ENCODE data around the gene PROCA1. TPM values are rescaled to one million over a fixed set of nuclear protein-coding genes. Genes with fewer than 3 reads are reported as not detected.

PROCA1 gene
- polyA plus RNA-seq, 3 donors, result 0.31 to 8.9 (median 0.78) TPM

GRCh38 chr17:28655160-28655559, 56.5 kb downstream of the PROCA1 start:
- no peak for DNase-seq
- peaks cover 83% of the 10 kb centered on the region for H3K79me2 ChIP-seq (ENCODE audit: insufficient read depth, low read length)
- no peak overlapping the region for H3K4me2 ChIP-seq (replicated peaks; ENCODE audit: extremely low read depth, low read length, poor library complexity, severe bottlenecking)
- H4K20me1 ChIP-seq (ENCODE audit: insufficient read depth, low read length), result peaks cover 47% of the 10 kb centered on the region
- peaks cover 62 to 77% of the 10 kb centered on the region in 2 donors for H3K36me3 Mint-ChIP-seq
- no peak overlapping the region for H3K4me3 Mint-ChIP-seq
- peaks cover 52 to 84% of the 10 kb centered on the region in 2 donors for H3K36me3 ChIP-seq (replicated peaks in 1 of 2; ENCODE audit: control insufficient read depth in 1 of 2, insufficient read depth in 2 of 2, low read length in 2 of 2)
- no peak overlapping the region for H3K4me3 ChIP-seq (replicated peaks in 1 of 3; ENCODE audit: low read depth in 2 of 3, low read length in 3 of 3)
- TF ChIP-seq, protein P1, sequence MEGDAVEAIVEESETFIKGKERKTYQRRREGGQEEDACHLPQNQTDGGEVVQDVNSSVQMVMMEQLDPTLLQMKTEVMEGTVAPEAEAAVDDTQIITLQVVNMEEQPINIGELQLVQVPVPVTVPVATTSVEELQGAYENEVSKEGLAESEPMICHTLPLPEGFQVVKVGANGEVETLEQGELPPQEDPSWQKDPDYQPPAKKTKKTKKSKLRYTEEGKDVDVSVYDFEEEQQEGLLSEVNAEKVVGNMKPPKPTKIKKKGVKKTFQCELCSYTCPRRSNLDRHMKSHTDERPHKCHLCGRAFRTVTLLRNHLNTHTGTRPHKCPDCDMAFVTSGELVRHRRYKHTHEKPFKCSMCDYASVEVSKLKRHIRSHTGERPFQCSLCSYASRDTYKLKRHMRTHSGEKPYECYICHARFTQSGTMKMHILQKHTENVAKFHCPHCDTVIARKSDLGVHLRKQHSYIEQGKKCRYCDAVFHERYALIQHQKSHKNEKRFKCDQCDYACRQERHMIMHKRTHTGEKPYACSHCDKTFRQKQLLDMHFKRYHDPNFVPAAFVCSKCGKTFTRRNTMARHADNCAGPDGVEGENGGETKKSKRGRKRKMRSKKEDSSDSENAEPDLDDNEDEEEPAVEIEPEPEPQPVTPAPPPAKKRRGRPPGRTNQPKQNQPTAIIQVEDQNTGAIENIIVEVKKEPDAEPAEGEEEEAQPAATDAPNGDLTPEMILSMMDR (IDR thresholded peaks at IDR 0.05), result no peak
- no CpG with 5 or more reads among the region's 5 CpGs for WGBS (ENCODE audit: insufficient coverage)
- no peaks in the 10 kb centered on the region for H3K27me3 ChIP-seq (ENCODE audit: control insufficient read depth in 2 of 2, insufficient read depth in 2 of 2, low read length in 2 of 2)
- intact Hi-C loops (cut with micrococcal nuclease), result no loop called here
- no peaks in the 10 kb centered on the region for H3K4me1 ChIP-seq (ENCODE audit: control insufficient read depth in 1 of 2, insufficient read depth in 2 of 2, low read length in 2 of 2)
- no peaks in the 10 kb centered on the region for H3K9me3 ChIP-seq (replicated peaks in 1 of 2; ENCODE audit: control insufficient read depth in 1 of 2, insufficient read depth in 1 of 2, low read length in 2 of 2)
- peak overlapping the region in 1 of 2 donors; percentile 20 for H3K27ac ChIP-seq (ENCODE audit: low read depth in 1 of 2, low read length in 2 of 2)
- H3K9me3 Mint-ChIP-seq, result peaks cover 0 to 7% (median 0%) of the 10 kb centered on the region in 7 donors
- H3K4me1 Mint-ChIP-seq, result peaks cover 2% of the 10 kb centered on the region
- H2AFZ ChIP-seq (ENCODE audit: insufficient read depth, low read depth, low read length, poor library complexity, severe bottlenecking), result no peak overlapping the region
- H3K27ac Mint-ChIP-seq, result peak overlapping the region in 1 of 7 donors; percentile 3
- H3K9ac ChIP-seq (ENCODE audit: insufficient read depth, low read length, poor library complexity, severe bottlenecking), result no peak overlapping the region
- H3K27me3 Mint-ChIP-seq (ENCODE audit: low read depth in 3 of 3), result no peaks in the 10 kb centered on the region

Small RNA genes within 50 kb of the gene (small RNA-seq; reads per million reads assigned to genes)
- gene SNORD42A (ENCODE audit: insufficient read length, low read depth) (not detected), gene SNORD42B (ENCODE audit: insufficient read length, low read depth) (1.2 reads per million), gene SNORD4A (ENCODE audit: insufficient read length, low read depth) (not detected), gene SNORD4B (ENCODE audit: insufficient read length, low read depth) (not detected)

Other genes with a start within 250 kb of the PROCA1 start
- not detected for gene SLC13A2, start 238.2 kb downstream of the PROCA1 start, polyA plus RNA-seq
- gene FOXN1, start 205.5 kb downstream of the PROCA1 start, polyA plus RNA-seq, result not detected
- gene UNC119, start 159.3 kb downstream of the PROCA1 start, polyA plus RNA-seq, result 100 to 1,000 TPM in 1 of 3 donors, 10 to 100 TPM in 2; 77.5 to 189 (median 80.2) TPM
- gene PIGS, start 140.4 kb downstream of the PROCA1 start, polyA plus RNA-seq, result 10 to 100 TPM; 59.4 to 87.5 (median 84.9) TPM
- gene ALDOC, start 135.0 kb downstream of the PROCA1 start, polyA plus RNA-seq, result 10 to 100 TPM in 1 of 3 donors, 1 to 10 TPM in 2; 7.1 to 10.6 (median 9.8) TPM
- 1 to 10 TPM in 1 of 3 donors, not detected in 2; 7.7 TPM for gene SPAG5, start 112.9 kb downstream of the PROCA1 start, polyA plus RNA-seq
- 10 to 100 TPM in 1 of 3 donors, not detected in 2; 33.2 TPM for gene RSKR, start 97.7 kb downstream of the PROCA1 start, polyA plus RNA-seq
- gene BLTP2, start 66.7 kb downstream of the PROCA1 start, polyA plus RNA-seq, result 10 to 100 TPM; 46.8 to 69.2 (median 53.2) TPM
- 100 to 1,000 TPM in 1 of 3 donors, 10 to 100 TPM in 2; 52.9 to 103 (median 84.5) TPM for gene SDF2, start 50.0 kb downstream of the PROCA1 start, polyA plus RNA-seq
- 10 to 100 TPM in 1 of 3 donors, 1 to 10 TPM in 2; 3.8 to 33.9 (median 7.8) TPM for gene SUPT6H, start 49.7 kb downstream of the PROCA1 start, polyA plus RNA-seq
- 10 to 100 TPM; 66.7 to 93.3 (median 79.1) TPM for gene RAB34, start 6.0 kb upstream of the PROCA1 start, polyA plus RNA-seq
- gene RPL23A, start 8.1 kb upstream of the PROCA1 start, polyA plus RNA-seq, result 1,000 to 10,000 TPM in 2 of 3 donors, 100 to 1,000 TPM in 1; 542 to 1,304 (median 1,152) TPM
- gene TLCD1, start 14.3 kb upstream of the PROCA1 start, polyA plus RNA-seq, result under 1 TPM in 1 of 3 donors, not detected in 2; 0.79 TPM
- 1 to 10 TPM; 2.7 to 9.6 (median 3.1) TPM for gene NEK8, start 16.9 kb upstream of the PROCA1 start, polyA plus RNA-seq
- 10 to 100 TPM in 1 of 3 donors, 1 to 10 TPM in 1, under 1 TPM in 1; 0.33 to 38.0 (median 1.0) TPM for gene TRAF4, start 32.1 kb upstream of the PROCA1 start, polyA plus RNA-seq
- 1 to 10 TPM; 1.5 to 8.6 (median 1.9) TPM for gene FAM222B, start 130.9 kb upstream of the PROCA1 start, polyA plus RNA-seq
- 10 to 100 TPM; 27.7 to 34.5 (median 33.8) TPM for gene ERAL1, start 143.1 kb upstream of the PROCA1 start, polyA plus RNA-seq
- 100 to 1,000 TPM; 138 to 271 (median 244) TPM for gene FLOT2, start 185.8 kb upstream of the PROCA1 start, polyA plus RNA-seq
- gene DHRS13, start 191.2 kb upstream of the PROCA1 start, polyA plus RNA-seq, result 1 to 10 TPM; 3.7 to 4.5 (median 3.8) TPM
- 10 to 100 TPM in 1 of 3 donors, 1 to 10 TPM in 2; 1.4 to 62.5 (median 2.5) TPM for gene PHF12, start 239.6 kb upstream of the PROCA1 start, polyA plus RNA-seq

Data from CD14-positive monocyte (primary cell).